Measurements from ENCODE around the gene PIEZO1.
"Not testable (repeated sequence)": the region's sequence is repeated elsewhere in the genome, so short reads cannot be mapped to it uniquely, and the experiment has no call there.

PIEZO1 gene

GRCh38 chr16:88792078-88792550 lies 7.1 kb upstream of the PIEZO1 start:
- TF ChIP-seq MYC (IDR thresholded peaks at IDR 0.05; ENCODE audit: low read depth, low read length) (no peak), CTCF (IDR thresholded peaks at IDR 0.05; ENCODE audit: low read depth, low read length) (no peak), MAX (IDR thresholded peaks at IDR 0.05; ENCODE audit: low read depth, low read length) (peak; percentile 76), POLR2A (IDR thresholded peaks at IDR 0.05; ENCODE audit: extremely low read depth, insufficient read length) (peak; percentile 21)
- DNase-seq (ENCODE audit: low read depth): peak; percentile 96
- peak overlapping the region; percentile 83 for H3K4me3 ChIP-seq (ENCODE audit: low read depth, low read length)

GRCh38 chr16:88790312-88791211 lies 5.5 kb upstream of the PIEZO1 start:
- TF ChIP-seq MYC (IDR thresholded peaks at IDR 0.05; ENCODE audit: low read depth, low read length): no peak; the same call in 1 of the 2 replicates
- peak; percentile 72 for TF ChIP-seq MAX (IDR thresholded peaks at IDR 0.05; ENCODE audit: low read depth, low read length)
- TF ChIP-seq POLR2A (IDR thresholded peaks at IDR 0.05; ENCODE audit: extremely low read depth, insufficient read length): peak; percentile 47
- peak; percentile 97 for DNase-seq (ENCODE audit: low read depth)
- peak overlapping the region; percentile 83 for H3K4me3 ChIP-seq (ENCODE audit: low read depth, low read length)

GRCh38 chr16:88789594-88789993 lies 4.6 kb upstream of the PIEZO1 start:
- TF ChIP-seq MAX (IDR thresholded peaks at IDR 0.05; ENCODE audit: low read depth, low read length): peak; percentile 80
- no peak for TF ChIP-seq CTCF (IDR thresholded peaks at IDR 0.05; ENCODE audit: low read depth, low read length)
- TF ChIP-seq POLR2A (IDR thresholded peaks at IDR 0.05; ENCODE audit: extremely low read depth, insufficient read length): no peak
- peak overlapping the region; percentile 83 for H3K4me3 ChIP-seq (ENCODE audit: low read depth, low read length)
- DNase-seq (ENCODE audit: low read depth): peak; percentile 75

- not testable (repeated sequence) for H3K4me3 ChIP-seq (ENCODE audit: low read depth, low read length); DNase-seq (ENCODE audit: low read depth)
Observed at GRCh38 chr16:88788749-88789148, 3.7 kb upstream of the PIEZO1 start.

GRCh38 chr16:88787579-88788314 lies 2.7 kb upstream of the PIEZO1 start:
- DNase-seq (ENCODE audit: low read depth): no peak
- TF ChIP-seq POLR2A (IDR thresholded peaks at IDR 0.05; ENCODE audit: extremely low read depth, insufficient read length): no peak
- no peak for TF ChIP-seq MAX (IDR thresholded peaks at IDR 0.05; ENCODE audit: low read depth, low read length)
- no peak overlapping the region for H3K4me3 ChIP-seq (ENCODE audit: low read depth, low read length)

GRCh38 chr16:88784856-88785105 lies 239 bp downstream of the PIEZO1 start:
- peak overlapping the region; percentile 6 for H3K4me3 ChIP-seq (ENCODE audit: low read depth, low read length)
- TF ChIP-seq MYC (IDR thresholded peaks at IDR 0.05; ENCODE audit: low read depth, low read length): no peak
- TF ChIP-seq CTCF (IDR thresholded peaks at IDR 0.05; ENCODE audit: low read depth, low read length): no peak
- no peak for TF ChIP-seq POLR2A (IDR thresholded peaks at IDR 0.05; ENCODE audit: extremely low read depth, insufficient read length)
- DNase-seq (ENCODE audit: low read depth): no peak

GRCh38 chr16:88784074-88784855 lies 755 bp downstream of the PIEZO1 start:
- TF ChIP-seq MAX (IDR thresholded peaks at IDR 0.05; ENCODE audit: low read depth, low read length) (no peak), CTCF (IDR thresholded peaks at IDR 0.05; ENCODE audit: low read depth, low read length) (peak; percentile 46), MYC (IDR thresholded peaks at IDR 0.05; ENCODE audit: low read depth, low read length) (0 out of 2 replicates have a peak, but pooled peaks have one; percentile 31)

More at GRCh38 chr16:88784074-88784855, 755 bp downstream of the PIEZO1 start:
- peak overlapping the region; percentile 73 for H3K4me3 ChIP-seq (ENCODE audit: low read depth, low read length)
- peak; percentile 82 for DNase-seq (ENCODE audit: low read depth)
